A549 (cell line): Measurements from ENCODE around the gene RABIF. TPM values are rescaled to one million over a fixed set of nuclear protein-coding genes. Genes with fewer than 3 reads are reported as not detected.

Source experiments
- ATAC-seq, 2 experiments: fragments of 200-7000 bp in 1 of 2; fragments of >200 bp in 1 of 2; cut with Nextera tagmentation in 1 of 2; cut with Tn5 transposase in 1 of 2; 3 replicates each; pipeline versions ENCODE4 v1.8.0 to v1.9.1; 2018 to 2020; ENCODE audit warnings: mild to moderate bottlenecking in 1 of 2, moderate library complexity in 1 of 2
- CTCF ChIA-PET: fragments of 300-600 bp; sonication (Branson Sonifier 250); formaldehyde crosslinking; extraction: SDS; loops from one replicate; lab custom pipeline; 2021; ENCODE audit warnings: antibody characterized with exemption, inconsistent platforms; lab: Yijun Ruan, JAX
- POLR2A ChIA-PET: fragments of 350-600 bp; formaldehyde crosslinking; extraction: SDS; loops from one replicate; lab custom pipeline; 2021; ENCODE audit warnings: antibody characterized with exemption, inconsistent platforms; lab: Yijun Ruan, JAX
- DNase-seq, 2 experiments: peaks; one replicate each; pipeline versions ENCODE4 v3.0.0 to v3.0.0-alpha.2; 2011 to 2016; ENCODE audit warnings: low read depth in 1 of 2, low spot score in 1 of 2
- FAIRE-seq: peaks from 2 replicates; lab custom pipeline; 2011; peaks lifted over from hg19 to GRCh38; lab: Jason Lieb, UNC
- H3K27ac ChIP-seq, 2 experiments: fragments of >200 bp; sonication (Bioruptor Twin); formaldehyde crosslinking; 3 replicates each; pipeline ENCODE4 v1.5.1; 2016 to 2017
- H3K4me1 ChIP-seq: fragments of >200 bp; sonication (Bioruptor Twin); formaldehyde crosslinking; 3 replicates; pipeline ENCODE4 v1.6.1; 2016
- H3K4me2 ChIP-seq: fragments of >200 bp; sonication (Bioruptor Twin); formaldehyde crosslinking; 3 replicates; pipeline ENCODE4 v1.6.1; 2016
- H3K4me3 ChIP-seq: fragments of >200 bp; sonication (Bioruptor Twin); formaldehyde crosslinking; 3 replicates; pipeline ENCODE4 v1.5.1; 2016
- H3K9me3 ChIP-seq: fragments of >200 bp; sonication (Bioruptor Twin); formaldehyde crosslinking; 3 replicates; pipeline ENCODE4 v1.6.1; 2016
- BCL3 ChIP-seq: fragments of >200 bp; sonication (Bioruptor Twin); formaldehyde crosslinking; IDR thresholded peaks from 3 replicates; pipeline ENCODE4 v1.6.1; 2016
- CHD2 ChIP-seq: fragments of 150-350 bp; IDR thresholded peaks from 2 replicates; pipeline ENCODE4 v1.6.1; 2014; ENCODE audit warnings: low read length; ENCODE audit not compliant: partially characterized antibody
- E2F6 ChIP-seq: IDR thresholded peaks from 2 replicates; pipeline ENCODE4 v1.6.1; 2012; ENCODE audit warnings: low read depth, borderline replicate concordance
- EHF ChIP-seq: fragments of 250-450 bp; sonication (Bioruptor Pico); IDR thresholded peaks from 2 replicates; pipeline ENCODE4 v1.5.0; 2020; ENCODE audit warnings: mild to moderate bottlenecking
- ELK1 ChIP-seq: fragments of 150-350 bp; IDR thresholded peaks from 2 replicates; pipeline ENCODE4 v1.6.1; 2014; ENCODE audit warnings: low read depth, mild to moderate bottlenecking, low read length
- ESRRA ChIP-seq: fragments of 150-350 bp; IDR thresholded peaks from 2 replicates; pipeline ENCODE4 v1.6.1; 2014; ENCODE audit warnings: mild to moderate bottlenecking, low read length, borderline replicate concordance
- FOSB ChIP-seq: fragments of 250-450 bp; sonication (Bioruptor Pico); IDR thresholded peaks from 2 replicates; pipeline ENCODE4 v1.5.0; 2020; ENCODE audit warnings: mild to moderate bottlenecking, moderate library complexity
- FOSL2 ChIP-seq, 2 experiments: fragments of 450-650 bp in 1 of 2; fragments of >200 bp in 1 of 2; sonication (Bioruptor Twin) in 1 of 2; formaldehyde crosslinking; IDR thresholded peaks; 2 replicates each; pipeline versions ENCODE4 v1.5.0 to v1.6.1; 2016 to 2020; ENCODE audit warnings: mild to moderate bottlenecking in 1 of 2, moderate library complexity in 1 of 2
- FOXS1 ChIP-seq: fragments of 250-450 bp; sonication (Bioruptor Pico); IDR thresholded peaks from 2 replicates; pipeline ENCODE4 v1.5.0; 2020; ENCODE audit warnings: mild to moderate bottlenecking, moderate library complexity
- HES2 ChIP-seq: fragments of >200 bp; sonication (Bioruptor Twin); formaldehyde crosslinking; IDR thresholded peaks from 2 replicates; pipeline ENCODE4 v1.6.1; 2016
- HMGXB4 ChIP-seq: fragments of 250-450 bp; sonication (Bioruptor Pico); IDR thresholded peaks from 2 replicates; pipeline ENCODE4 v1.5.0; 2021; ENCODE audit warnings: mild to moderate bottlenecking, moderate library complexity, borderline replicate concordance
- HOXB5 ChIP-seq: fragments of 250-450 bp; sonication (Bioruptor Pico); IDR thresholded peaks from 2 replicates; pipeline ENCODE4 v1.5.0; 2020; ENCODE audit warnings: mild to moderate bottlenecking, moderate library complexity
- KDM5A ChIP-seq: fragments of 200-600 bp; sonication (generic); IDR thresholded peaks from 2 replicates; pipeline ENCODE4 v1.6.1; 2016; ENCODE audit warnings: antibody characterized with exemption, mild to moderate bottlenecking
- MAFK ChIP-seq: fragments of 450-650 bp; IDR thresholded peaks from 2 replicates; pipeline ENCODE4 v1.6.1; 2014; ENCODE audit not compliant: partially characterized antibody
- MYC ChIP-seq: IDR thresholded peaks from 2 replicates; pipeline ENCODE4 v1.6.1; 2012; ENCODE audit warnings: mild to moderate bottlenecking, inconsistent platforms, low read length, improper control_type of control experiment, borderline replicate concordance
- NPAS2 ChIP-seq: fragments of 250-450 bp; sonication (Bioruptor Pico); IDR thresholded peaks from 2 replicates; pipeline ENCODE4 v1.8.0; 2022; ENCODE audit warnings: mild to moderate bottlenecking, moderate library complexity, borderline replicate concordance
- PBX3 ChIP-seq: IDR thresholded peaks from 2 replicates; pipeline ENCODE4 v1.6.1; 2012
- POLR2AphosphoS2 ChIP-seq: conservative IDR thresholded peaks from 2 replicates; pipeline ENCODE4 v1.6.1; 2012; ENCODE audit warnings: low read length, improper control_type of control experiment, inconsistent platforms
- RARB ChIP-seq: fragments of 250-450 bp; sonication (Bioruptor Pico); IDR thresholded peaks from 2 replicates; pipeline ENCODE4 v1.8.0; 2021; ENCODE audit warnings: mild to moderate bottlenecking, moderate library complexity
- RCOR1 ChIP-seq: fragments of 150-350 bp; IDR thresholded peaks from 2 replicates; pipeline ENCODE4 v1.6.1; 2014; ENCODE audit warnings: antibody characterized with exemption, low read length, low read depth
- RFX5 ChIP-seq: fragments of 450-650 bp; IDR thresholded peaks from 2 replicates; pipeline ENCODE4 v1.7.1; 2014; ENCODE audit warnings: antibody characterized with exemption, mild to moderate bottlenecking, moderate library complexity
- TFCP2L1 ChIP-seq: fragments of 250-450 bp; sonication (Bioruptor Pico); IDR thresholded peaks from 2 replicates; pipeline ENCODE4 v1.5.0; 2021; ENCODE audit warnings: mild to moderate bottlenecking
- TP53 ChIP-seq: fragments of 250-450 bp; sonication (Bioruptor Pico); IDR thresholded peaks from 2 replicates; pipeline ENCODE4 v1.5.0; 2021; ENCODE audit warnings: mild to moderate bottlenecking, moderate library complexity
- WGBS: methylation state at CpG from one replicate; pipeline ENCODE4 v1.1.6; 2017; ENCODE audit errors: missing lambda C conversion rate; 5-methylcytosine and 5-hydroxymethylcytosine counted together
- polyA plus RNA-seq, 4 experiments: library from polyadenylated mRNA; depleted of rRNA in 3 of 4; stranded (reverse); fragments of >200 nt; fragmentation: RNase III in 1 of 4; extraction: RNeasy Plus Mini Kit Qiagen cat#74134 plus additional on column Dnase treatment in 1 of 4; gene quantifications; 2 replicates in 3 of 4; 3 replicates in 1 of 4; pipeline ENCODE4 v1.2.3, GENCODE V29; 2011 to 2017

The RABIF gene
- polyA plus RNA-seq, 2 of the 4 experiments (the other 2 are of a cell fraction): 16.8 to 22.1 TPM

- no peak overlapping the region for H3K27ac ChIP-seq
- H3K9me3 ChIP-seq: no peaks in the 10 kb centered on the region
- no peak for FAIRE-seq
- no peak overlapping the region for H3K4me3 ChIP-seq
- H3K4me2 ChIP-seq: no peak overlapping the region
- TF ChIP-seq ELK1 (no peak), FOSB (CRISPR knock-in tag) (no peak), PBX3 (no peak), CHD2 (no peak), RFX5 (no peak), E2F6 (no peak), HES2 (no peak), RCOR1 (no peak), HMGXB4 (no peak)
- TF ChIP-seq, all 56 proteins: peak for 0
- ChIA-PET CTCF (no interaction called here), POLR2A (no interaction called here)
- ATAC-seq (no peak), DNase-seq (no peak)
- H3K4me1 ChIP-seq: no peaks in the 10 kb centered on the region
- 85% methylated on average over 4 of the region's 4 CpGs for WGBS
Measured at GRCh38 chr1:202901555-202901954, 12.6 kb upstream of the RABIF start.

GRCh38 chr1:202892501-202892900 lies 3.6 kb upstream of the RABIF start:
- Histone ChIP-seq H3K4me2 (no peak overlapping the region), H3K27ac (no peak overlapping the region), H3K4me3 (no peak overlapping the region), H3K4me1 (peaks cover 8% of the 10 kb centered on the region), H3K9me3 (no peaks in the 10 kb centered on the region)
- ChIA-PET CTCF (interaction anchor here (0.6 kb wide), 1 partner anchor 35 kb away, joined by 5 read pairs; the partner anchor contains the start of gene KLHL12), POLR2A (no interaction called here)
- FAIRE-seq (no peak), ATAC-seq (no peak), DNase-seq (no peak)
- TF ChIP-seq BCL3 (no peak), TP53 (CRISPR knock-in tag) (no peak), FOXS1 (CRISPR knock-in tag) (no peak), TFCP2L1 (CRISPR knock-in tag) (no peak), MAFK (no peak), KDM5A (no peak), HOXB5 (no peak), POLR2AphosphoS2 (no peak), NPAS2 (CRISPR knock-in tag) (no peak), MYC (no peak), ESRRA (no peak), EHF (no peak), RARB (no peak), FOSL2 (IDR thresholded peaks at IDR 0.05) (no peak), FOSL2 (CRISPR knock-in tag; IDR thresholded peaks at IDR 0.05) (no peak)
- 95% methylated on average over 7 of the region's 7 CpGs for WGBS
